ENCODE results near the gene CIDEA. TPM values are rescaled to one million over a fixed set of nuclear protein-coding genes. Genes with fewer than 3 reads are reported as not detected.
"Not testable (repeated sequence)": the region's sequence is repeated elsewhere in the genome, so short reads cannot be mapped to it uniquely, and the experiment has no call there.

The CIDEA gene
- total RNA-seq, 2 donors from 2014 or later: not detected

DNA sequence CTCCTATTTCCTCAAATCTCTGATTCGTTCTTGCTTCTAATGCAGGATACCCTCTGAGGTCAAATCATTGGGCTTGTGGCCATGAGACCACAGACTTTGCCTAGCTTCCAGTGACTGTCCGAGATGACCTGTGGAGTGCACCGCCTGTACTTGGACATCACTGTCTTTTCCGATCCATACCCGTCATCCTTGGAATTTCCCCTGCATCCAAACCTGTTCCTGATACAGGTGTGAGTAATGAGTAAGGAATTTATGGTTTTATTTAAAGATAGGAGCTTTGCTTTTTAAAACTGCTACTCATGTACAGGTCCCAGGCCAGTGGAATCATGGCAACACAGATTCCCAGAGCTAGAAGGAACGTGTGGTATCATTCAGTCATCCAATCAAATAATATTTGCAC, 35.6 kb upstream of the CIDEA start:
- not testable (repeated sequence) for H3K4me3 Mint-ChIP-seq

DNA sequence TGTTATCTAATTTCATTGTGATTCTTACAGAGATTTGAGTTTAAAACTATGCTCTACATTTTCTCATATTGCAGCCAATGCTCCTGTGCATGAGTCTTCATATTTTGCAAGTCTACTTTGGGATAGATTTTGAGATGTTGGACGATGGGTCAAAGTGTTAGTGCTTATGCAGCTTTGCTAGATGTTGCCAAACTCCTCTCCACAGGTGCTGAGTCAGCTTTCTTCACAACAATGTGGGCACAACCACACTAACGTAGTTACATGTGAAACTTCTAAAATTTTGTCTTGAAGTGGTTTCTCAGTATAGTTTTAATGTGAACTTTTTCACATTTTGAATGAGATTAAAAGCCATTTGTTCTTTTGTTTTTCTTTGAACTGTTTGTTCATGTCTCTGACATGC, 32.1 kb upstream of the CIDEA start:
- not testable (repeated sequence) for H3K36me3 ChIP-seq (ENCODE audit: control insufficient read depth, insufficient read depth, low read length); H3K9ac ChIP-seq (ENCODE audit: extremely low read depth, low read length, poor library complexity, severe bottlenecking); H3K4me3 ChIP-seq (ENCODE audit: low read length); H3K4me3 Mint-ChIP-seq; H3K9me3 Mint-ChIP-seq; H3K36me3 Mint-ChIP-seq (ENCODE audit: low read depth); DNase-seq; H3K4me1 Mint-ChIP-seq; H3K27me3 ChIP-seq (ENCODE audit: control insufficient read depth, insufficient read depth, low read length, poor library complexity, severe bottlenecking); H3K9me3 ChIP-seq (ENCODE audit: control insufficient read depth, low read length); H3K27ac ChIP-seq (ENCODE audit: low read depth, low read length); H3K27ac Mint-ChIP-seq; H3K4me1 ChIP-seq (ENCODE audit: control insufficient read depth, insufficient read depth, low read length); H3K27me3 Mint-ChIP-seq (ENCODE audit: insufficient read depth)
- WGBS, 2 experiments (ENCODE audit: insufficient coverage in 1 of 2, insufficient read length in 1 of 2): no CpG with 5 or more reads among the region's 2 CpGs

More for the DNA sequence above, 35.6 kb upstream of the CIDEA start:
- not testable (repeated sequence) for H3K27ac Mint-ChIP-seq; H3K36me3 Mint-ChIP-seq (ENCODE audit: low read depth); H3K4me1 ChIP-seq (ENCODE audit: control insufficient read depth, insufficient read depth, low read length); H3K36me3 ChIP-seq (ENCODE audit: control insufficient read depth, insufficient read depth, low read length); DNase-seq; H3K4me3 ChIP-seq (ENCODE audit: low read length); H3K4me1 Mint-ChIP-seq; H3K27ac ChIP-seq (ENCODE audit: low read depth, low read length); H3K9ac ChIP-seq (ENCODE audit: extremely low read depth, low read length, poor library complexity, severe bottlenecking); H3K9me3 ChIP-seq (ENCODE audit: control insufficient read depth, low read length); H3K27me3 ChIP-seq (ENCODE audit: control insufficient read depth, insufficient read depth, low read length, poor library complexity, severe bottlenecking); H3K27me3 Mint-ChIP-seq (ENCODE audit: insufficient read depth); H3K9me3 Mint-ChIP-seq
- WGBS, 2 experiments (ENCODE audit: insufficient coverage in 1 of 2, insufficient read length in 1 of 2): 95% methylated on average over 5 of the region's 6 CpGs; no CpG with 5 or more reads in 1 of the 2 experiments

DNA sequence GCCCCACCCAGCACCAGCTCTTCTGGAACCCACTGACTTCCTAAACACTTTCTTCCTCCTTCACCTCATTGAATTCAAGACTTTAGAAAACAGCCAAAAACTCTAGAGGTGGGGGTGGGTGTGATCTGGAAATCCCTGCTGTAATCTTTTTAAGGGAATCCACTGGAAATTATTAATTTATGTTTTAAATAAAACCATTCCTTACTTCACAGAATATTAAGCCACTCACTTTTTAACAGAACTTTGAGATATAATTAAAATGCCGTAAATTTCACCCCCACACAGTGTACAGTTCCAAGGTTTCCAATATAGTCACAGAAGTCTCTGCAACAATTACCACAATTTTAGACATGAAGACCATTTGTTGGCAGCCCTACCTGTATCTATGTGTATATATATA, 30.8 kb upstream of the CIDEA start:
- H3K4me3 Mint-ChIP-seq; H3K36me3 ChIP-seq (ENCODE audit: control insufficient read depth, insufficient read depth, low read length); H3K27me3 Mint-ChIP-seq (ENCODE audit: insufficient read depth); H3K9ac ChIP-seq (ENCODE audit: extremely low read depth, low read length, poor library complexity, severe bottlenecking); H3K27me3 ChIP-seq (ENCODE audit: control insufficient read depth, insufficient read depth, low read length, poor library complexity, severe bottlenecking); DNase-seq; H3K9me3 ChIP-seq (ENCODE audit: control insufficient read depth, low read length); H3K9me3 Mint-ChIP-seq; H3K36me3 Mint-ChIP-seq (ENCODE audit: low read depth); H3K4me1 Mint-ChIP-seq; H3K27ac ChIP-seq (ENCODE audit: low read depth, low read length); H3K27ac Mint-ChIP-seq; H3K4me1 ChIP-seq (ENCODE audit: control insufficient read depth, insufficient read depth, low read length); H3K4me3 ChIP-seq (ENCODE audit: low read length): not testable (repeated sequence)
- WGBS, 2 experiments (ENCODE audit: insufficient coverage in 1 of 2, insufficient read length in 1 of 2): 75% methylated on average over 1 of the region's 1 CpG; no CpG with 5 or more reads in 1 of the 2 experiments

DNA sequence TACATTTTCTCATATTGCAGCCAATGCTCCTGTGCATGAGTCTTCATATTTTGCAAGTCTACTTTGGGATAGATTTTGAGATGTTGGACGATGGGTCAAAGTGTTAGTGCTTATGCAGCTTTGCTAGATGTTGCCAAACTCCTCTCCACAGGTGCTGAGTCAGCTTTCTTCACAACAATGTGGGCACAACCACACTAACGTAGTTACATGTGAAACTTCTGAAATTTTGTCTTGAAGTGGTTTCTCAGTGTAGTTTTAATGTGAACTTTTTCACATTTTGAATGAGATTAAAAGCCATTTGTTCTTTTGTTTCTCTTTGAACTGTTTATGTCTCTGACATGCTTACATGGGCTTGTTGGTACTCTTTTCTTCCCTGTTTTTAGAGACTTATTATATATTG, 27.4 kb upstream of the CIDEA start:
- not testable (repeated sequence) for H3K4me3 Mint-ChIP-seq; H3K9me3 Mint-ChIP-seq; H3K4me1 ChIP-seq (ENCODE audit: control insufficient read depth, insufficient read depth, low read length); H3K9ac ChIP-seq (ENCODE audit: extremely low read depth, low read length, poor library complexity, severe bottlenecking); H3K36me3 ChIP-seq (ENCODE audit: control insufficient read depth, insufficient read depth, low read length); H3K4me1 Mint-ChIP-seq; H3K36me3 Mint-ChIP-seq (ENCODE audit: low read depth); H3K27me3 Mint-ChIP-seq (ENCODE audit: insufficient read depth); H3K27ac ChIP-seq (ENCODE audit: low read depth, low read length); H3K27ac Mint-ChIP-seq; DNase-seq; H3K4me3 ChIP-seq (ENCODE audit: low read length); H3K9me3 ChIP-seq (ENCODE audit: control insufficient read depth, low read length); H3K27me3 ChIP-seq (ENCODE audit: control insufficient read depth, insufficient read depth, low read length, poor library complexity, severe bottlenecking)
- WGBS, 2 experiments (ENCODE audit: insufficient coverage in 1 of 2, insufficient read length in 1 of 2): 83% methylated on average over 1 of the region's 2 CpGs; no CpG with 5 or more reads in 1 of the 2 experiments

DNA sequence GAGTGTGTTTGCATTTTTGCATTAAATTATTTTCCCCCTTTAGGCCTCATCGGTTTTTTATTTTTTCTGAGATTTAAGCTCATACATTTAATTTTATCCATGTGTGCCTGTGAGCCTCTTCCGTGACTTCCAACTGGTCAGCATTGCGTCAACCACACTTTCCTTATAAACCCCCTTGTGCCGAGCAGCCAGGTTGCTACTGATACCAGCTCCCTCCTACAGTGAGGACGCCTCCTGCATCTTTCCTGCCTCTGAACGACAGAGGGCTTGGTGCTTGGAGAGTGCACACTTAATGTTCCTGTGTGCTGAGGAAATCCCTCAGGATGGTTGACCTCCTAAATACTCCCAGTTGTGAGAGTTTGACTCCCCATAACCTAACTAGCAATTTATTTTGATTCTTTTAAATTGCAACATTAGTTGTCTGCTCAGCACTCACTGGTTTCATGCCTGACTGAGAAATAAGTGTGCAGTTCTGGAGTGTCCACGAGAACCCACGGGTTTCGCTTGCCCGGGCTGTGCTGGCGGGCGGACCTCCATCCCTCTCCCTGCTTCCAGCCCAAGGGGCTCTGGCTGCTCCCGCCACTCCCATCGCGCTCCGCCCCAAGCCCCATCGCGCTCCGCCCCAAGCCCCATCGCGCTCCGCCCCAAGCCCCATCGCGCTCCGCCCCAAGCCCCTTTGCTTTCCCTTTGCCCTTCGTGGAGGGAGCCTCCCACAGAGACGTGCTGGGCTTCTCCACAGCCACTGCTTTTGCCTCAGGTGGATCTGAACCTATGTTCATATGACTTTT, 26.6 kb upstream of the CIDEA start:
- not testable (repeated sequence) for H3K36me3 ChIP-seq (ENCODE audit: control insufficient read depth, insufficient read depth, low read length); H3K9me3 ChIP-seq (ENCODE audit: control insufficient read depth, low read length); H3K27ac ChIP-seq (ENCODE audit: low read depth, low read length); H3K4me1 Mint-ChIP-seq; H3K9ac ChIP-seq (ENCODE audit: extremely low read depth, low read length, poor library complexity, severe bottlenecking); H3K4me3 Mint-ChIP-seq; H3K27me3 Mint-ChIP-seq (ENCODE audit: insufficient read depth); H3K4me3 ChIP-seq (ENCODE audit: low read length); H3K9me3 Mint-ChIP-seq; H3K4me1 ChIP-seq (ENCODE audit: control insufficient read depth, insufficient read depth, low read length); H3K27me3 ChIP-seq (ENCODE audit: control insufficient read depth, insufficient read depth, low read length, poor library complexity, severe bottlenecking); H3K27ac Mint-ChIP-seq; DNase-seq; H3K36me3 Mint-ChIP-seq (ENCODE audit: low read depth)
- 41 to 67% methylated on average over 1 to 7 of the region's 27 CpGs for WGBS, 2 experiments (ENCODE audit: insufficient coverage in 1 of 2, insufficient read length in 1 of 2)

DNA sequence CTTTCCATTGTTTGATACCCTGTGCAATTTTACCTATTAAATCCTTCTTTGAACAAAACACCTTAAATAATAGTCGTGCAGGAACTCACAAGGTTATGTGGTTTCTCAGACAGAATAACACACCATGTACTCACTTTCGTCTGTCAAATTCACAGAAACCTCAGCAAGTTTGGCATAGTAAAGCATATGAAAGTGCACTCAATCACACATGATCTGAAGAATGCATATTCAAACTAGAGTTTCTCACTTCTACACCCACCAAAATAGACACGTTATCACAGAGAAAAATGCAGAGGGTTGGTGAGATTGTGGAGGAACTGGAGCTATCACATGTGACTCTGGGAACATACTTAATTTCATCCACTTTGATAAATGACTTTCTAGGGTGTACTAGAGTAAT, 25.9 kb upstream of the CIDEA start:
- H3K27me3 Mint-ChIP-seq (ENCODE audit: insufficient read depth); H3K9ac ChIP-seq (ENCODE audit: extremely low read depth, low read length, poor library complexity, severe bottlenecking); H3K4me1 Mint-ChIP-seq; H3K27me3 ChIP-seq (ENCODE audit: control insufficient read depth, insufficient read depth, low read length, poor library complexity, severe bottlenecking); H3K4me1 ChIP-seq (ENCODE audit: control insufficient read depth, insufficient read depth, low read length); H3K9me3 Mint-ChIP-seq; H3K36me3 Mint-ChIP-seq (ENCODE audit: low read depth); H3K27ac Mint-ChIP-seq; H3K36me3 ChIP-seq (ENCODE audit: control insufficient read depth, insufficient read depth, low read length); H3K4me3 Mint-ChIP-seq; DNase-seq; H3K9me3 ChIP-seq (ENCODE audit: control insufficient read depth, low read length); H3K4me3 ChIP-seq (ENCODE audit: low read length); H3K27ac ChIP-seq (ENCODE audit: low read depth, low read length): not testable (repeated sequence)
- WGBS, 2 experiments (ENCODE audit: insufficient coverage in 1 of 2, insufficient read length in 1 of 2): no CpG with 5 or more reads among the region's 3 CpGs

DNA sequence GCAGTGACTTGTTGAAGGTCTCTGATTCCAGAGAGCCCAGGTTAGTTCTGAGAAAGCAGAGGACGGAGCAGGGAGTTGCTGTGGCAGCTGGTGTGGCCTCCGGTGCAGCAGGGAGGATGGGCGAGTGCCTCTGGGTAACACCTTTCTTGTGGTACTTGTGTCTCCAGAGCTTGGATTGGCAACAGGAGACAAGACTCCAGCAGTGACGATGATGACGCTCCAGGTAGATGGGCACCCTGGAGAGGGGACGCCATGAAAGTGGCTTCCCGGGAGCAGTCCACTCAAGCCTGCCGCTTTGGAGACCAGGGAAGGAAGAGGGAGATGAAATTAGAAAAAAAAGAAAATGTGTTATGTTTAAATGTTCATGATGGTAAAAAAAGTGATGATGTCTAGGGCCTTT, 23.6 kb upstream of the CIDEA start:
- not testable (repeated sequence) for H3K9me3 ChIP-seq (ENCODE audit: control insufficient read depth, low read length); H3K4me1 Mint-ChIP-seq; H3K27me3 ChIP-seq (ENCODE audit: control insufficient read depth, insufficient read depth, low read length, poor library complexity, severe bottlenecking); H3K9me3 Mint-ChIP-seq; H3K4me1 ChIP-seq (ENCODE audit: control insufficient read depth, insufficient read depth, low read length); H3K9ac ChIP-seq (ENCODE audit: extremely low read depth, low read length, poor library complexity, severe bottlenecking); H3K4me3 Mint-ChIP-seq; H3K4me3 ChIP-seq (ENCODE audit: low read length); H3K27me3 Mint-ChIP-seq (ENCODE audit: insufficient read depth); H3K27ac ChIP-seq (ENCODE audit: low read depth, low read length); H3K27ac Mint-ChIP-seq; H3K36me3 Mint-ChIP-seq (ENCODE audit: low read depth); DNase-seq; H3K36me3 ChIP-seq (ENCODE audit: control insufficient read depth, insufficient read depth, low read length)
- WGBS, 2 experiments (ENCODE audit: insufficient coverage in 1 of 2, insufficient read length in 1 of 2): 95 to 98% methylated on average over 8 of the region's 8 CpGs

Measured in endodermal cell (in vitro differentiated cells).